NCI-H187 (cell line): ENCODE data around the gene AHI1.
"Not testable (repeated sequence)": the region's sequence is repeated elsewhere in the genome, so short reads cannot be mapped to it uniquely, and the experiment has no call there.

Experiments used
- DNase-seq, 2 experiments: peaks; one replicate each; lab custom pipeline; 2025; lab: John Stamatoyannopoulos, UW

AHI1 gene

DNA sequence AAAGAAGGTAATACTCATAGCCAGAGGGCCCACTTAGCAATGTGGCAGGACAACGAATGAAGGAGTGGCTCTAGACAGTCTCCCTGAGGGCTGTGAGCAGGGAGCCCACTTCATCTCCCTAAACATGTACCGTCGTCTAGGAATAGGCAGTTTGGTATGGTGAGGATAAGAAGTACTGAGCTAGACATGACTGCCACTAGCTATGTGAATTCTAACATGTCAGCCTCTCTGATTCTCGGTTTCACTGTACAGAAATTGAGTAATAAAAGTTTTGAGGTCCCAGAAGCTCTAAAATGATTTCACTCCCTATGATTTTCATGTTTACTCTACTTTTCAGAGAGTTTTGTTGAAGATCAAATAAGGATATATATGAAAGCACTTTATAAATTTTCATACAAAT lies 107.1 kb downstream of the AHI1 start:
- DNase-seq, result no peak

DNA sequence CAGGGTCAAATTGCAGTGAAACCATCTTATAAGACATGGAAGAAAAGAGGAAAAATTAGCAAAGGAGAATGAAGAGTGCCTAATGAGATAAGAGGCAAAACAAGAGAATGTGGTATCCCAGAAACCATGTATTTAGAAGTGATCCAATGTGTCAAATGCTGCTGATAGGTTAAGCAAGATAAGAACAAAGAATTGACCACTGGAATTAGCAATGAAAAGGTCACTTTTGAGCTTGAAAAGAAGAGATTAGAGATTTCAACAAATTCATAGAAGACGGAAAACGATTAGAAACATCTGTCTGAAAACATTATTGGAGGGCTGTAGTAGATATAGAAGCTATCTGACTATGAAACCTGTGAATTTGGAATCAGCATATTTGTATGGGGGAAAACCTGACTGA lies 112.2 kb downstream of the AHI1 start:
- no peak for DNase-seq

GRCh38 chr6:135383766-135384165 lies 113.8 kb downstream of the AHI1 start:
- DNase-seq, result no peak

- no peak for DNase-seq
These were observed 114.2 kb downstream of the AHI1 start for GRCh38 chr6:135383301-135383700.

DNA sequence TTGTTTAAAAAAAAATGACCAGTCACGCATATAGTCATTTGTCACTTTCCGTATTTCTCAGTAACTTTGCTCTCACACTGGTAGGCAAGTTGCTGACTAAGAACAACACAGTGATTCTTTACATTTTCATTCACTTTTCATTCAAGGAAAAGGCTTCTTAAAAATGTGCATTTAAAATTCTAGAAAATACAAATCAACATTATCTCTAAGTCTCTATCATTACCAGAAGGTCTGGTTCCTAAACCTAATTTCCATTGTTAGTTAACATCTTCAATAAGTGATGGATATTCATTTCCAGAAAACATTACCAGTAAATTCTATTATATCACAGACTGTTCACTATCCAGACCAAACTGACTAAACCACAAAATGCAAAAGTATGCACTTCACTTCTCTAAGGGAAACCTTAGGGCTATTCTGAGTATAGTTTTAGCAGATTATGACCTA lies 115.3 kb downstream of the AHI1 start:
- no peak for DNase-seq

DNA sequence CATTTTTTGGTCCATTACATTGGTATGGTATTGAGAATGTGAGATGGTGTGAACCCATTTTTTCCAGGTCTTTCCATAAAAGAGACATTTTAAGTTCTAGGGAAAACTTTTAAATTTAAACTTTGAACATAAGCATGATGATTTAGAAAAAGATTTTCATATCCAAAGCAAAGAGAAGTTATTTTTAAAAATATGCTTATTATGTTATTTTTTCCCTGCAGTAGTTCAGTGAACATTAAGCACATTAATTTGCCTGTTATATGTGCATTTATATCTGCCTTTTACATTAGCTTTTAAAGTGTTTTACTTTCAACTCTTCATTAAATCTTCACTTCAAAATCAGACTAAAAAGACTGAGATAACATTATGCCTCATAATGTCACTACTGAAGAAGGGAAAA lies 116.7 kb downstream of the AHI1 start:
- no peak for DNase-seq

GRCh38 chr6:135379647-135380046 lies 117.9 kb downstream of the AHI1 start:
- no peak for DNase-seq

DNA sequence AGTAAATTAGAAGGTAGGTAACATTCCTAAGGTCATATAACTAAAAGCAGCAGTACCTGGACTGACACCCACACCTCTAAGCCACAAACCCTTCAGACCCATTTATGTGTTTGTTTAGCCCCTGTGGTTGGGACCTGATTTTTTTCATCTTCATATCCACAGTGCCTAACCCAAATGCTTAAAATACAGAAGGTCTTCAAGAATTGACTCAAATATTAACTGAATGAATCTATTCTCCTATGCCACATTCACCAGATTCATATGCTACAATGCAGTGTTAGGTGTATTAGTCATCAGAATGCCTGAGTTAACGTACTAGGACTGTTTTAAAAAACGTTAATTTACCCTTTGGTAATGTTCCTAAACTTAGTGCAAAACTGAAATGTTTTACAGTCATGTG lies 124.8 kb downstream of the AHI1 start:
- no peak for DNase-seq

DNA sequence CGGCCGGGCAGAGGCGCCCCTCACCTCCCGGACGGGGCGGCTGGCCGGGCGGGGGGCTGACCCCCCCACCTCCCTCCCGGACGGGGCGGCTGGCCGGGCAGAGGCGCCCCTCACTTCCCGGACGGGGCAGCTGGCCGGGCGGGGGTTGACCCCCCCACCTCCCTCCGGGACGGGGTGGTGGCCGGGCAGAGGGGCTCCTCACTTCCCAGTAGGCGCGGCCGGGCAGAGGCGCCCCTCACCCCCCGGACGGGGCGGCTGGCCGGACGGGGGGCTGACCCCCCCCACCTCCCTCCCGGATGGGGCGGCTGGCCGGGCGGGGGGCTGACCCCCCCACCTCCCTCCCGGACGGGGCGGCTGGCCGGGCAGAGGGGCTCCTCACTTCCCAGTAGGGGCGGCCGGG lies 133.9 kb downstream of the AHI1 start:
- not testable (repeated sequence) for DNase-seq

- no peak for DNase-seq
These were observed 135.4 kb downstream of the AHI1 start for GRCh38 chr6:135362124-135362523.

DNA sequence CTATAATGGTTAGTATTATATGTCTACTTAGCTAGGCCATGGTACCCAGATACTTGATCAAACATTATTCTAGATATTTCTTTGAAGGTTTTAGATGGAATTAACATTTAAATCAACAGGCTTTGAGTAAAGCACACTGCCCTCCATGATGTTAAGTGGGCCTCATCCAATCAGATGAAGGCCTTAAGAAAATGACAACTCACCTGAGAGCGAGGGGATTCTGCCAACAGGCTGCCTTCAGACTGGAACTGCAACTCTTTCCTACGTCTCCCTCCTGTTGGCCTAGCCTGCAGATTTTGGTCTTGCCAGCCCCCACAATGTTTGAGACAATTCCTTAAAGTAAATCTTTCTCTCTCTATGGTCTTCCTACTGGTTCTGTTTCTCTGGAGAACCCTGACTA lies 137.3 kb downstream of the AHI1 start:
- DNase-seq, result no peak

DNA sequence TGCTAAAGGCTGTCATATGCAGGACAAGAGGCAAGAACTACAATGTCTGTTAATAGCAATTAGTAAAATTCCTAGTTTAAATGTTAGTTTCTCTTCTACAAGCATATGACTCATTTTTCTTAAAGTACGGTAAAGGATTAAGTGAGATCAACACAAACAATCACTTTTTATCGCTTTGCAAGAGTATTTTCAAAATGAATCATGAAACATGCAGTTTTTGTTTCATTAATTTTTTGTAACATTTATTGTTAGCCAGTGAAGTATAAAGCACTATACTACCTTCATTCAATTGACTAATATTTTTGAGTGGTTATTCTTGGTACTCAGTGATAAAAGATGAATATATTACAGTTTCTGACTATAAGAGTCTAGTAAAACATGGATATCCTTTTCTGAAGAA lies 138.6 kb downstream of the AHI1 start:
- no peak for DNase-seq

- DNase-seq, result no peak
These were observed 139.2 kb downstream of the AHI1 start for GRCh38 chr6:135358251-135358821.

DNA sequence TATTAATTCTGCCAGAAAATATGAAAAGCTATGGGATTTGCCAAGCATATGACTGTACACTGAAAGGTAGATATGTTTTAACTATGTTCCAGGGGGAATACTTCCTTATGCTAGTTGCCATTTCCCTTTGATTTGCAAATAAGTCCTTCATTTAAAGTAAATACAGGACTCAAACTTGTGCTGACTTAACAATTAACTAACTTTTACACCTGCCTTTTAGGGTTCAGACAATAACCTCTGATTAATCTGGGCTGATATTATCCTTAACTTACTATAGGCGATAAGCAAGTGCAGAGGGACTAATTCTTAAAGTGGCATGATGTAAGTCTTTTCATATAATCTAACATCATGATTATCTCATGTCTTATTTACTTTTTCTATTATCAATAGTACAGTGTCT lies 143.1 kb downstream of the AHI1 start:
- DNase-seq, result no peak

DNA sequence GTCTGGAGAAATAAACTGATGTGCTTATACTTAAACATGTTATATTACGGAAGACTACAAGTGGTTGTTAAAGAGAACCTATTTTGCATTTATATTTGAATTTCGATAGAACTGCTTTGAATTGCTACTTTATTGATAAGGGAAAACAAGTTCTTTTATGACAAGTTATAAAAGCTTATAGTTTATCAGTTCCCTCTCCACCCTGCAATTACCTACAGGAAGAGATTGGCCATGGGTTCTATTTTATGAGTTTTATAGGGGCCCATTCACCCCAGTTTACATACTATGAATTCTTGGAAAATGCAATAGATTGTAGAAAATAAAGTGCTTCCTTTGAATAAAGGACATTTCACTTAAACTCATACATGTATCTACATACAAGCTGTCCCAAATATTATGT lies 144.4 kb downstream of the AHI1 start:
- no peak for DNase-seq

DNA sequence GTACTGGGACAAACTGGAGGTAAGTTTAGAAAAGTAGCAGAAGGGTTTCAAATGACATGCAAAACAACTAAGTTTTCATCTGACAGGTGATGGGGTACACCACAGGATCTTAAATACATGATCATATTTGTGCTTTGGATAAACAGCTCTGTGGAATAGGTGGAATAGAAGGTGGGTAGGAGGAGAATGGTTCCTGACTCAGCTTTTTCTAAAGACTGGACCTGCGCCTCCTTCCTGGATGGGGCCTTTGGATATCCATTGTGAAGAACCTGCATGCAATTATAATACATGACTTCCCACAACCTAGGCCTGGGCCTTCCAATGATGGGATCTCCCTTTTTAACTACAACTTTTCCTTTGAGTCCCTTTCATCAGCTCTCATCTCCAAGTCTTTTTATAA lies 145.9 kb downstream of the AHI1 start:
- DNase-seq, result no peak

- no peak for DNase-seq
These were observed 149.7 kb downstream of the AHI1 start for GRCh38 chr6:135347887-135348286.

DNA sequence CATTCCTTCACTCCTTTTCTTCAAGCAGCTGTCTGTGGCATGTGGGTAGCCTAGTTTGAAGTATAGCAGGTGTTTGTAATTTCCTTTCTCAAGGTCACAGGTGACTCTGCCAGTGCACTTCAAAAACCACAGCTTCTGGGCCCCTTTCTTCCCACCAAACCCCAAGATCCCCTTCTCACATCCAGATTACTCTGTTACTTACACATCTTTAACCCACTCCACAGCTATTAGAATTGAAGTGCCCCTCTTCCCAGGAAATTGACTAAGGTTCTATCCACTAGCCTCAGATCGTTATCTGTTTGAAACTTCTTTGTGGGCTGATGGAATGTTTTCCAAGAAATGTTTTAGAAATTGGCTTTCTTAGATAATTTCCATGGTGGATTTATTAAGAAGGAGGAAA lies 150.8 kb downstream of the AHI1 start:
- no peak for DNase-seq

- DNase-seq, result no peak
These were observed 153.0 kb downstream of the AHI1 start for GRCh38 chr6:135344526-135344925.

DNA sequence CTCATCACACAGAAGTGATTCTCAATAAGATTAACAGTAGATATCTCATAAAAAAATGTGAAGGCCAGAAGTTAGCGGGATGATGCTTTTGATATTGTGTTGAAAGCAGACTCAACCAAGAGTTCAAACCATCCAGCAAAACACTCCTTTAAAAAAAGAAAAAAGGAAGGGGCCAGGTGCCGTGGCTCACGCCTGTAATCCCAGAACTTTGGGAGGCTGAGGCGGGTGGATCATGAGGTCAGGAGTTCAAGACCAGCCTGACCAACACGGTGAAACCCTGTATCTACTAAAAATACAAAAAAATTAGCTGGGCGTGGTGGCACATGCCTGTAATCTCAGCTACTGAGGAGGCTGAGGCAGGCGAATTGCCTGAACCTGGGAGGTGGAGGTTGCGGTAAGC lies 157.6 kb downstream of the AHI1 start:
- DNase-seq, result not testable (repeated sequence)

- no peak for DNase-seq
These were observed 163.4 kb downstream of the AHI1 start for GRCh38 chr6:135334169-135334568.

DNA sequence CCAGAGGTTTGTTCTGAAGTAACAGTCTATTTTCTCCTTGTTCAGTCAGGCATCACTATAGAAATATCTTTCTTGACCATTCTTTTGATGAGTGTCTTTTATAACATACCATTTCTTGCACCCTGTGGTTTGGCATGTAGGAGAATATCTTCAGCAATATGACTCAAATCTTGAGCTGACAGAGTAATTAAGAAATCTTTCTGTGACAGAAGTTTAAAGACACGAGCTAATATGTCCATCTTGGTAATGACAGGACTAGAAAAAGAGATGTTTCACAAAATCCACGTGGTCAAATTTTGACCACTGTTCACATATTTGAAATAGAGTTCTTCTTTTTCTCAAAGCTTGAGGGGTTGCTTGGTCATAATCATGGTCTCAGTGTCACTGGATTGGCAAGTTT lies 166.5 kb downstream of the AHI1 start:
- DNase-seq, result no peak

GRCh38 chr6:135329851-135330803 lies 167.4 kb downstream of the AHI1 start:
- no peak for DNase-seq

GRCh38 chr6:135328136-135328535 lies 169.4 kb downstream of the AHI1 start:
- DNase-seq, result no peak
